Natural killer cell (primary cell): ENCODE data around the gene STARD4. TPM values are rescaled to one million over a fixed set of nuclear protein-coding genes. Genes with fewer than 3 reads are reported as not detected.

ENCODE experiments used
- ATAC-seq, 3 donors: fragments of 150-1000 bp in 2 of 3; fragments of 200-7000 bp in 1 of 3; cut with Tn5 transposase; 1 replicate in 1 of 3; 2 replicates in 2 of 3; pipeline ENCODE4 v1.10.0; 2021; ENCODE audit warnings: mild to moderate bottlenecking in 2 of 3, moderate library complexity in 2 of 3
- DNase-seq, 2 donors: peaks; one replicate each; pipeline versions ENCODE4 v3.0.0 to v3.0.0-alpha.2; 2013 to 2021; ENCODE audit warnings: mixed read lengths in 1 of 2
- H3K27ac ChIP-seq: one replicate; pipeline ENCODE4 v1.5.1; 2013; ENCODE audit warnings: mild to moderate bottlenecking, low read length
- H3K27me3 ChIP-seq: one replicate; pipeline ENCODE4 v1.6.1; 2013; ENCODE audit warnings: low read length; ENCODE audit not compliant: control insufficient read depth, insufficient read depth
- H3K36me3 ChIP-seq: one replicate; pipeline ENCODE4 v1.6.1; 2013; ENCODE audit warnings: low read length; ENCODE audit not compliant: control insufficient read depth, insufficient read depth
- H3K4me1 ChIP-seq: one replicate; pipeline ENCODE4 v1.6.1; 2013; ENCODE audit warnings: low read length; ENCODE audit not compliant: control insufficient read depth, insufficient read depth
- H3K4me3 ChIP-seq: one replicate; pipeline ENCODE4 v1.5.1; 2013; ENCODE audit warnings: low read length
- H3K9me3 ChIP-seq: one replicate; pipeline ENCODE4 v1.6.1; 2013; ENCODE audit warnings: low read length; ENCODE audit not compliant: control insufficient read depth, insufficient read depth
- H3K27ac Mint-ChIP-seq, 2 donors: one replicate each; pipeline ENCODE4 v1.8.0; 2022; ENCODE audit warnings: mild to moderate bottlenecking in 2 of 2, mixed read lengths in 2 of 2, moderate library complexity in 1 of 2
- H3K27me3 Mint-ChIP-seq, 2 donors: one replicate each; pipeline ENCODE4 v1.8.0; 2022; ENCODE audit warnings: low read depth in 2 of 2, mixed read lengths in 2 of 2
- H3K36me3 Mint-ChIP-seq: one replicate; pipeline ENCODE4 v1.8.0; 2022; ENCODE audit warnings: mixed read lengths
- H3K4me1 Mint-ChIP-seq, 2 donors: one replicate each; pipeline ENCODE4 v1.8.0; 2022; ENCODE audit warnings: mixed read lengths in 2 of 2
- H3K4me3 Mint-ChIP-seq: one replicate; pipeline ENCODE4 v1.8.0; 2022; ENCODE audit warnings: mild to moderate bottlenecking, moderate library complexity, mixed read lengths
- H3K9me3 Mint-ChIP-seq, 2 donors: one replicate each; pipeline ENCODE4 v1.8.0; 2022; ENCODE audit warnings: mixed read lengths in 2 of 2
- WGBS: methylation state at CpG from one replicate; pipeline ENCODE4 v1.1.7; 2013; ENCODE audit warnings: missing lambda C conversion rate; ENCODE audit not compliant: insufficient coverage; 5-methylcytosine and 5-hydroxymethylcytosine counted together
- intact Hi-C: fragments of 100-400 bp; cut with micrococcal nuclease; formaldehyde crosslinking; loops from one replicate; pipeline ENCODE4 v1.14.2; 2022
- total RNA-seq, 4 donors: library from RNA; stranded (reverse); fragments of 120-200 nt in 1 of 4; gene quantifications; one replicate each; pipeline versions ENCODE4 v1.2.3 to v1.2.4, GENCODE V29; 2013 to 2022
- TF ChIP-seq, protein P1 (sequence below): fragments of 200-600 bp; IDR thresholded peaks from one replicate; pipeline ENCODE4 v1.8.0; 2022; ENCODE audit warnings: antibody characterized with exemption

STARD4 gene
- total RNA-seq, 3 donors from 2014 or later (not counting 1 experiment from before 2014, with no cell fraction given): 53.3 to 90.2 (median 53.6) TPM

DNA sequence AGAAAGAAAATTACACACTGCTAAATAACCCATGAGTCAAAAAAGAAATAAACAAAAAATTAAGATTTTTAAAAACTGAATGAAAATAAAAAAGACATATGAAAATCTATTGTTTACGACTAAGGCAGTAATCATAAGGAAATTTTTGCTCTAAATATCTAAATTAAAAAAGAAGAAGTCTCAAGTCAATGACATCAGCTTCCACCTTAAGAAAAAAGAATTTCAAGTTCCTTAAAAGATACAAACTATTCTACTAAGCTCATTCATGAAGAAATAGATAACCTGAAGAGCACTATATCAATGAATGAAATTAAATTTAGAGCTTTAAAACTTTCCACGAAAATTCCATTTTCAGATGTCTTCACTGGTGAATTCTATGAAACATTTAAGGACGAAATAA, 15.7 kb upstream of the STARD4 start:
- Histone ChIP-seq H3K4me3 (no peak overlapping the region), H3K9me3 (no peaks in the 10 kb centered on the region), H3K27me3 (no peaks in the 10 kb centered on the region), H3K27ac (no peak overlapping the region), H3K4me1 (peaks cover 10% of the 10 kb centered on the region), H3K36me3 (no peaks in the 10 kb centered on the region)
- H3K27me3 Mint-ChIP-seq: peaks cover 0 to 7% of the 10 kb centered on the region in 2 donors
- ATAC-seq (no peak), DNase-seq (no peak)
- H3K36me3 Mint-ChIP-seq: no peaks in the 10 kb centered on the region
- 97% methylated on average over 2 of the region's 3 CpGs for WGBS
- H3K9me3 Mint-ChIP-seq: peaks cover 0 to 3% of the 10 kb centered on the region in 2 donors
- intact Hi-C loops: no loop called here
- H3K4me3 Mint-ChIP-seq: no peak overlapping the region
- H3K27ac Mint-ChIP-seq: no peak overlapping the region
- peaks cover 14 to 15% of the 10 kb centered on the region in 2 donors for H3K4me1 Mint-ChIP-seq
- TF ChIP-seq, protein P1, sequence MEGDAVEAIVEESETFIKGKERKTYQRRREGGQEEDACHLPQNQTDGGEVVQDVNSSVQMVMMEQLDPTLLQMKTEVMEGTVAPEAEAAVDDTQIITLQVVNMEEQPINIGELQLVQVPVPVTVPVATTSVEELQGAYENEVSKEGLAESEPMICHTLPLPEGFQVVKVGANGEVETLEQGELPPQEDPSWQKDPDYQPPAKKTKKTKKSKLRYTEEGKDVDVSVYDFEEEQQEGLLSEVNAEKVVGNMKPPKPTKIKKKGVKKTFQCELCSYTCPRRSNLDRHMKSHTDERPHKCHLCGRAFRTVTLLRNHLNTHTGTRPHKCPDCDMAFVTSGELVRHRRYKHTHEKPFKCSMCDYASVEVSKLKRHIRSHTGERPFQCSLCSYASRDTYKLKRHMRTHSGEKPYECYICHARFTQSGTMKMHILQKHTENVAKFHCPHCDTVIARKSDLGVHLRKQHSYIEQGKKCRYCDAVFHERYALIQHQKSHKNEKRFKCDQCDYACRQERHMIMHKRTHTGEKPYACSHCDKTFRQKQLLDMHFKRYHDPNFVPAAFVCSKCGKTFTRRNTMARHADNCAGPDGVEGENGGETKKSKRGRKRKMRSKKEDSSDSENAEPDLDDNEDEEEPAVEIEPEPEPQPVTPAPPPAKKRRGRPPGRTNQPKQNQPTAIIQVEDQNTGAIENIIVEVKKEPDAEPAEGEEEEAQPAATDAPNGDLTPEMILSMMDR: no peak

- no peak overlapping the region for H3K4me3 Mint-ChIP-seq
- no peaks in the 10 kb centered on the region for H3K9me3 ChIP-seq
- WGBS: 88% methylated on average over 3 of the region's 3 CpGs
- no peaks in the 10 kb centered on the region for H3K4me1 ChIP-seq
- intact Hi-C loops: no loop called here
- no peak for DNase-seq
- H3K27ac ChIP-seq: no peak overlapping the region
- no peaks in the 10 kb centered on the region for H3K36me3 Mint-ChIP-seq
- H3K27me3 Mint-ChIP-seq: peaks cover 0 to 17% of the 10 kb centered on the region in 2 donors
- TF ChIP-seq, protein P1: no peak
- H3K27me3 ChIP-seq: no peaks in the 10 kb centered on the region
- no peak overlapping the region for H3K27ac Mint-ChIP-seq
- ATAC-seq: no peak
- no peaks in the 10 kb centered on the region for H3K4me1 Mint-ChIP-seq
- H3K36me3 ChIP-seq: no peaks in the 10 kb centered on the region
- no peaks in the 10 kb centered on the region for H3K9me3 Mint-ChIP-seq
- H3K4me3 ChIP-seq: no peak overlapping the region
Observed at GRCh38 chr5:111520908-111521307, 8.6 kb upstream of the STARD4 start.

GRCh38 chr5:111518777-111519176, 6.4 kb upstream of the STARD4 start:
- Histone ChIP-seq H3K36me3 (no peaks in the 10 kb centered on the region), H3K4me3 (no peak overlapping the region), H3K4me1 (no peaks in the 10 kb centered on the region), H3K27me3 (no peaks in the 10 kb centered on the region), H3K9me3 (no peaks in the 10 kb centered on the region), H3K27ac (no peak overlapping the region)
- H3K27me3 Mint-ChIP-seq: peaks cover 0 to 11% of the 10 kb centered on the region in 2 donors
- 100% methylated on average over 2 of the region's 2 CpGs for WGBS
- TF ChIP-seq, protein P1: no peak
- ATAC-seq: no peak
- H3K4me3 Mint-ChIP-seq: no peak overlapping the region
- no peak for DNase-seq
- H3K27ac Mint-ChIP-seq: no peak overlapping the region
- no peaks in the 10 kb centered on the region for H3K36me3 Mint-ChIP-seq
- intact Hi-C loops: no loop called here
- H3K9me3 Mint-ChIP-seq: no peaks in the 10 kb centered on the region
- peaks cover under 1 to 5% of the 10 kb centered on the region in 2 donors for H3K4me1 Mint-ChIP-seq

GRCh38 chr5:111517853-111518501, 5.6 kb upstream of the STARD4 start:
- H3K4me3 ChIP-seq: no peak overlapping the region
- no peaks in the 10 kb centered on the region for H3K27me3 ChIP-seq
- DNase-seq (no peak), ATAC-seq (peak in 1 of 3 donors; percentile 36)
- peaks cover 2% of the 10 kb centered on the region for H3K4me1 ChIP-seq
- H3K9me3 ChIP-seq: no peaks in the 10 kb centered on the region
- 84% methylated on average over 5 of the region's 5 CpGs for WGBS
- intact Hi-C loops: no loop called here
- no peak overlapping the region for H3K27ac ChIP-seq
- Mint-ChIP-seq H3K27me3 (peaks cover 0 to 11% of the 10 kb centered on the region in 2 donors), H3K36me3 (no peaks in the 10 kb centered on the region), H3K9me3 (no peaks in the 10 kb centered on the region), H3K4me1 (peaks cover 8 to 13% of the 10 kb centered on the region in 2 donors), H3K27ac (no peak overlapping the region), H3K4me3 (no peak overlapping the region)
- no peaks in the 10 kb centered on the region for H3K36me3 ChIP-seq
- TF ChIP-seq, protein P1: no peak
